ENCODE data around the gene RUSC2.
"Not testable (repeated sequence)": the region's sequence is repeated elsewhere in the genome, so short reads cannot be mapped to it uniquely, and the experiment has no call there.

RUSC2 gene

DNA sequence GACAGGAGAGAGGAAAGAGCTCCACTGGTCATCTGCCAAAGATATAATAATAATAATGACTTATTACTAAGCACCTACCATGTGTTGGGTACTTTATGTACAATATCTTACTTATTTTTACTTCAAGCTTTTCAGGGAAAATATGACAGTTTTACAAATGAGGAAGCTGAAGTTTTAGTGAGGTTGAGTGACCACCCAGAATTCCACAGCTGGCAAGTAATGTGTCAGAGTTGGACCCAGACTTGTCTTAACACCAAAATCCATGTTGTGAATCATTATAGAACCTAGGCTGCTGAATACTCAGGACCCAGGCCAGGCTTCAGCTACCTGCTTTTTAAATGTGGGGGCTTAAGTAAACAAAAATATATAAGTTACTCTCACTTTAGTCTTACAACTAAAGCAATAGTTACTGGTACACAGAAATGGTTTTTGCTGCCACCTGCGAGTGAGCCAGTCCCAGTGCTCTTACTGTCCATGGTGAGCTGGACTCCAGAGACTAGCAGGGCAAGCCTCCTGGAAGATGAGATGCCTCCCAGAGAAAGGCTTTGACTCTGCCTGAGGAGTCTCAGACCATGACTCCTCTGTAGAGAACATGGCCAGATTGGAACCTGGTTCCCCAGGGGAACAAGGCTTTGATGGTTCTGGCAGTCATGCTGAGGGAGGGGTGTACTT is 29.9 kb downstream of the RUSC2 start:
- in situ Hi-C loops (cut with MboI; ENCODE audit: low sequenced_read_pairs): no loop called here

DNA sequence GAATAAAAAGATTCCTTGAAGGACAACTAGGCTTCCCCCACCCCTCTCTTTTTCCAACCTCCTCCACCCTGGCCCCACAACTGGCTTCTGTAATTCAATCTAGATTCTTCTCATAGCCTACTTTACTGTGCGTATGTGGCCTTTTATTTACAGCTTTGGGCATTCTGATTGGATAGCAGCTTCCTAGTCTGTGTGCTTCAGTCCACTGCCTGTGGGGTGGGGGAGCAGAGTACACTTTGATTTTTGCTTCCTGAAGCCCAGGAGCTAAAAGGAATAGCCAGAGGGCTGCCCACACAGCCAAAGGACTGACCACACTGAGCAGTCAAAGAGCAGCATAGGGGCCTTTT is 30.4 kb downstream of the RUSC2 start:
- in situ Hi-C loops (cut with MboI; ENCODE audit: low sequenced_read_pairs): no loop called here

GRCh38 chr9:35521708-35522107 is 31.8 kb downstream of the RUSC2 start:
- in situ Hi-C loops (cut with MboI; ENCODE audit: low sequenced_read_pairs): no loop called here

DNA sequence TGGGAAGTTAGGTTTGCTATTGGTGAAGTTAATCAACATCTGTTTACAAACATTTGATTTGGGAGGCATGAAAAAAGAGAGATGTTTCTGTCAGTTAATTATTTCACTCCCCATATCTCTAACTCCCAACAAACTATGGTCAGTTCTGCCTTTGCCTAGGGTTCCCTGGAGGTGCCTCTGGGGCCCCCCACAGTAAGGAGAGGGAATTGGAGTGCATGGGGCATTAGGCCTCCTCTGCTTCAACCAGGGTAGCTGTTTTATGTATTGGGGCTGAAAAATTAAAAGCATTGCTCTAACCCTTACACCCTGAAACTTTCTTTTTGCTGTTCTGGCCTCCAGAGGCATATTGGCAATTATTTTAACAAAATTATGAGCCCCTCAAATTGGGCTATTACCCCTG is 32.3 kb downstream of the RUSC2 start:
- in situ Hi-C loops (cut with MboI; ENCODE audit: low sequenced_read_pairs): no loop called here

GRCh38 chr9:35522700-35523099 is 32.8 kb downstream of the RUSC2 start:
- in situ Hi-C loops (cut with MboI; ENCODE audit: low sequenced_read_pairs): no loop called here

- in situ Hi-C loops (cut with MboI; ENCODE audit: low sequenced_read_pairs): not testable (repeated sequence)
Measured at GRCh38 chr9:35523556-35523955, 33.6 kb downstream of the RUSC2 start.

- in situ Hi-C loops (cut with MboI; ENCODE audit: low sequenced_read_pairs): no loop called here
Measured at GRCh38 chr9:35526087-35526801, 36.3 kb downstream of the RUSC2 start.

DNA sequence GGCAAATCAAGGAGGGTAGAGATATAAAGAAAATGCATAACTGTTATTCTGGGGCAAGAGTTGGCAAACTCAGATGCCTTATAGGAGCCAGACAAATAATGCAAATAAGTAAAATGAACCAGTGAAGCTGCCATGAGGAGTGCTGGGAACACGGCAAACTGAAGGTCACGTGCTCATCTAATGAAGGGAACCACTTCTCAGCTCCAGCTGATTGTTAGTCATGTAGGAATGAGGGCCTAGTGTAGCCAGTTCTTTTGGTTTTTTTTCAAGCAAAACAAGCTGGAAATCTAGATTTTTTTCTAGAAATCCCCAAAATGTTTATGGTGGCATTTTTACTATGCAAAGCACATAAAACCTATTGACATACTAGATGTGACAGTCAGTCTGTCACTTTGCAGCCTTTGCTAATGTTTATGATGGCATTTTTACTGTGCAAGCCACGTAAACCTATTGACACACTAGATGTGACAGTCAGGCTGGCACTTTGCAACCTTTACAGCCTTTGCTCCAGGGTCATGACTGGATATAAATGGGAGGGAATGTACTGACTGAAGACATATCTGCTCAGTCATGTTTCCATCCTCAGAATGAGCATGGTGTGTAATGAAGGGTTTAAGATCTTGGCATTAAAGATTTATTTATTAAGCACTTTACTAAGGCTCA is 39.4 kb downstream of the RUSC2 start:
- in situ Hi-C loops (cut with MboI; ENCODE audit: low sequenced_read_pairs): no loop called here

- in situ Hi-C loops (cut with MboI; ENCODE audit: low sequenced_read_pairs): no loop called here
Measured at GRCh38 chr9:35533398-35533797, 43.5 kb downstream of the RUSC2 start.

DNA sequence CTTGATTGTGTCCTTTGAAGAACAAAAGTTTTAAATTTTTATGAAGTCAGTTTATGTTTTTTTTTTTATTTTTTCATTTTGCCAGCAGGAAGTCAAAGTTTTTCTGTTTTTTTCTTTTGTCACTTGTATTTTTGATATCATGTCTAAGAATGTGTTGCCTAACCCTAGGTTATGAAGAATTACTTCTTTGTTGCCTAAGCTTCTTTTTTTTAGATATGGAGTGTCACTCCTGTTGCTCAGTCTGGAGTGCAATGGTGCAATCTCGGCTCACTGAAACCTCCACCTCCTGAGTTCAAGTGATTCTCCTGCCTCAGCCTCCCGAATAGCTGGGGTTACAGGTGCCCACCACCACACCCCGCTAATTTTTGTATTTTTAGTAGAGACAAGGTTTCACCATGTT is 45.0 kb downstream of the RUSC2 start:
- in situ Hi-C loops (cut with MboI; ENCODE audit: low sequenced_read_pairs): not testable (repeated sequence)

- in situ Hi-C loops (cut with MboI; ENCODE audit: low sequenced_read_pairs): no loop called here
Measured at GRCh38 chr9:35537913-35538312, 48.0 kb downstream of the RUSC2 start.

GRCh38 chr9:35538361-35539234 is 48.7 kb downstream of the RUSC2 start:
- in situ Hi-C loops (cut with MboI; ENCODE audit: low sequenced_read_pairs): no loop called here

All from HL-60/S4 treated with phorbol 12-myristate 13-acetate at 8.2 ng/mL for 4 days and 3 days (cell line).